Tibial nerve (tissue), 4 donors: ENCODE data around the gene DOK6.

Experiments
- CTCF ChIP-seq, 5 experiments: fragments of 200-600 bp in 3 of 5; fragments of 450-650 bp in 2 of 5; sonication (generic) in 3 of 5; IDR thresholded peaks; one replicate each; pipeline ENCODE4 v1.5.1; 2016 to 2019; ENCODE audit warnings: antibody characterized with exemption in 5 of 5, mild to moderate bottlenecking in 3 of 5, moderate library complexity in 2 of 5
- EP300 ChIP-seq, 2 donors: sonication (generic); formaldehyde crosslinking; IDR thresholded peaks; one replicate each; pipeline ENCODE4 v1.6.1; 2017; ENCODE audit warnings: antibody characterized with exemption in 2 of 2, mild to moderate bottlenecking in 1 of 2

GRCh38 chr18:69388222-69388621, 12.5 kb upstream of the DOK6 start:
- TF ChIP-seq CTCF (IDR thresholded peaks at IDR 0.05) (no peak), EP300 (IDR thresholded peaks at IDR 0.05) (no peak)
